ENCODE results near the gene MED29. TPM values are rescaled to one million over a fixed set of nuclear protein-coding genes. Genes with fewer than 3 reads are reported as not detected.

The MED29 gene
- total RNA-seq, 1 experiment from 2014 or later: 37.1 TPM

DNA sequence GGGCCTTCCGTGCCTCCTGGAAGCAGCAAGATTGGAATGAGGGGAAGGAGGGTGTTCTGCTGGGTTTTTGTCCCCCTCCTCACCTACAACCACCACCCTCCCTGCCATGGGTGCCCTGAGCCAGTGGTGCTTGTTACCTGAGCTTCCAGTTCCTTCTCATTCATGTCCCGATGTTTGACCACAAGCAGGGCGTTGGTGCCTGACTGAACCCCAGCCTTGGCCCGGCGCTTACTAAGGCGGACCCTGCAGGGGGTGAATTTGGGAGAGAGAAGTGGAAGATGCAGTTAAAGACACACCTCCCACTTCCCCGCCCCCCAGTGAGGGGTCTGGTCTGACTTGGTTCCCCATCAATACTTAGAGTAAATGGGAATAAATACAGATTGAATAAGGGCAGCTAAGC lies 4.6 kb upstream of the MED29 start:
- Histone ChIP-seq H3K27me3 (replicated peaks; ENCODE audit: insufficient read depth, low read depth, low read length, poor library complexity) (no peaks in the 10 kb centered on the region), H3K4me3 (ENCODE audit: low read depth, low read length, poor library complexity, severe bottlenecking) (no peak overlapping the region), H3K4me1 (ENCODE audit: insufficient read depth, low read length, poor library complexity, severe bottlenecking) (peaks cover 8% of the 10 kb centered on the region), H3K27ac (ENCODE audit: low read depth, low read length, poor library complexity, severe bottlenecking) (no peak overlapping the region), H3K36me3 (ENCODE audit: insufficient read depth, low read length, poor library complexity, severe bottlenecking) (peaks cover 66% of the 10 kb centered on the region), H3K9me3 (ENCODE audit: low read depth, low read length, poor library complexity, severe bottlenecking) (no peaks in the 10 kb centered on the region)
- CTCF ChIA-PET: no interaction called here
- intact Hi-C loops (cut with micrococcal nuclease; ENCODE audit: unreplicated experiment): no loop called here
- BruUV-seq (replicated peaks): no TSS peak
- POLR2A ChIA-PET (ENCODE audit: low non-redundant PET): no interaction called here
- no peak for DNase-seq (ENCODE audit: low spot score)
- TF ChIP-seq EZH2 (IDR thresholded peaks at IDR 0.05; ENCODE audit: borderline replicate concordance, low read depth, low read length, poor library complexity, severe bottlenecking): no peak
- TF ChIP-seq, protein P1, sequence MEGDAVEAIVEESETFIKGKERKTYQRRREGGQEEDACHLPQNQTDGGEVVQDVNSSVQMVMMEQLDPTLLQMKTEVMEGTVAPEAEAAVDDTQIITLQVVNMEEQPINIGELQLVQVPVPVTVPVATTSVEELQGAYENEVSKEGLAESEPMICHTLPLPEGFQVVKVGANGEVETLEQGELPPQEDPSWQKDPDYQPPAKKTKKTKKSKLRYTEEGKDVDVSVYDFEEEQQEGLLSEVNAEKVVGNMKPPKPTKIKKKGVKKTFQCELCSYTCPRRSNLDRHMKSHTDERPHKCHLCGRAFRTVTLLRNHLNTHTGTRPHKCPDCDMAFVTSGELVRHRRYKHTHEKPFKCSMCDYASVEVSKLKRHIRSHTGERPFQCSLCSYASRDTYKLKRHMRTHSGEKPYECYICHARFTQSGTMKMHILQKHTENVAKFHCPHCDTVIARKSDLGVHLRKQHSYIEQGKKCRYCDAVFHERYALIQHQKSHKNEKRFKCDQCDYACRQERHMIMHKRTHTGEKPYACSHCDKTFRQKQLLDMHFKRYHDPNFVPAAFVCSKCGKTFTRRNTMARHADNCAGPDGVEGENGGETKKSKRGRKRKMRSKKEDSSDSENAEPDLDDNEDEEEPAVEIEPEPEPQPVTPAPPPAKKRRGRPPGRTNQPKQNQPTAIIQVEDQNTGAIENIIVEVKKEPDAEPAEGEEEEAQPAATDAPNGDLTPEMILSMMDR (conservative IDR thresholded peaks at IDR 0.05; ENCODE audit: low read depth, low read length): no peak

DNA sequence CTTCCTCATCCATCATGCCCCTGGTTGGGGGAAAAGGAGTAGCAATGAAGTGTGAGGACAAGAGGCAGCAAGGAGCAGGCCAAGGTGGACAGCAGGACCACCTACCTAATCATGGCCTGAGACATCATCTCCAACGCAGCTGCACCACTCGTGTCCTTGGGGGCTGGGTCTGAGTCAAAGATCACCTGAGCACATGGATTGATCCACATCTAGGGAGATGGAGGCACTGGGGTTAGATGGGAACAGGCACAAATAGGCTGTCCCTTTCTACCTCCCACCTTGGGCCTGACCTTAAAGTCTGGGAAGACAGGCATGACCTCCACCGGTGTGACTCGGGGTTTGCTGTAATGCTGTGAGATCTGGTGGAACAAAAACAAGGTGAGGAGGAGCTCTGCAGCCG lies 2.5 kb upstream of the MED29 start:
- POLR2A ChIA-PET (ENCODE audit: low non-redundant PET): no interaction called here
- H3K36me3 ChIP-seq (ENCODE audit: insufficient read depth, low read length, poor library complexity, severe bottlenecking): peaks cover 59% of the 10 kb centered on the region
- TSS peak; percentile 56 for BruUV-seq (replicated peaks)

DNA sequence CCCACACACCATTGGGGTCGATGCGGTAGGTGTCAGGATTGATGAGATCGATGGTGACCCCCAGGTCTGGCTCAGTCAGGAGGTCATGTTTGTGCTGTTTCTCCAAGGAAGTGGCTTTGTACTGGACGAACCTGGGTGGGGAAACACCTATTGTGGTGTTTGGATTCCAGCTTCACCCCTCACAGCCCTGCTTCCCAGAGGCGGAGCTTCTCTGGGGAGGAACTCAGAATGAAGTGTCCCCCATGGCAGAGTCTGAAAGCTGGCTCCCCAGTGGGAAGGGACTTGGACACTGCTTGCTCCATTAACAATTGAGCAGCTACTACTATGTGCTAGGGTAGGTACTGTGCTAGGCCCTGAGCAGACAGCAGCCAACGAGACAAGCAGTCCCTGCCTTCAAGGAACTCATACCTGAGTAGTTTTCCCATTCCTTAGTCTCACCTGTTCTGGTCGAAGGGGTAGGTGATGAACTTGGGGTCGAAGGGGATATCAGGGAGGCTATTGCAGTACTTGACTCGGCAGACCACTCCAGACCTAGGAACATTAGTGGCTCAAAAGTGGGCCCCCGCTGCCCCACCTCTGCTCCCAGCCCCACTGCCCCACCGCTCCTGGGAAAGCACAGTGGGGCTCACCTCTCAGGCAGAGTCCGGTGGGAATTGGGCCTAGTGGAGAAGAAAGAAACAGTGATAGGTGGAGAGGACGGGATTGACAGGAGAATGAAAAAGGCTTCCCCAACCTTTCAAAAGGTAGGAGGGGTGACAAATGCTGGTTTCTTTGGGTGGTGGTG lies 1.4 kb upstream of the MED29 start:
- POLR2A ChIA-PET (ENCODE audit: low non-redundant PET): no interaction called here
- H3K4me3 ChIP-seq (ENCODE audit: low read depth, low read length, poor library complexity, severe bottlenecking): peak overlapping the region; percentile 77
- intact Hi-C loops (cut with micrococcal nuclease; ENCODE audit: unreplicated experiment): no loop called here
- H3K4me1 ChIP-seq (ENCODE audit: insufficient read depth, low read length, poor library complexity, severe bottlenecking): peaks cover 17% of the 10 kb centered on the region
- H3K9me3 ChIP-seq (ENCODE audit: low read depth, low read length, poor library complexity, severe bottlenecking): no peaks in the 10 kb centered on the region
- H3K27ac ChIP-seq (ENCODE audit: low read depth, low read length, poor library complexity, severe bottlenecking): peak overlapping the region; percentile 96
- TF ChIP-seq, protein P1 (conservative IDR thresholded peaks at IDR 0.05; ENCODE audit: low read depth, low read length): no peak
- no peak for TF ChIP-seq EZH2 (IDR thresholded peaks at IDR 0.05; ENCODE audit: borderline replicate concordance, low read depth, low read length, poor library complexity, severe bottlenecking)
- H3K27me3 ChIP-seq (replicated peaks; ENCODE audit: insufficient read depth, low read depth, low read length, poor library complexity): no peaks in the 10 kb centered on the region
- no peak for DNase-seq (ENCODE audit: low spot score)
- H3K36me3 ChIP-seq (ENCODE audit: insufficient read depth, low read length, poor library complexity, severe bottlenecking): peaks cover 47% of the 10 kb centered on the region
- CTCF ChIA-PET: no interaction called here
- no TSS peak for BruUV-seq (replicated peaks)

More for the DNA sequence above, 2.5 kb upstream of the MED29 start:
- CTCF ChIA-PET: no interaction called here
- Histone ChIP-seq H3K9me3 (ENCODE audit: low read depth, low read length, poor library complexity, severe bottlenecking) (no peaks in the 10 kb centered on the region), H3K27ac (ENCODE audit: low read depth, low read length, poor library complexity, severe bottlenecking) (no peak overlapping the region), H3K27me3 (replicated peaks; ENCODE audit: insufficient read depth, low read depth, low read length, poor library complexity) (no peaks in the 10 kb centered on the region), H3K4me3 (ENCODE audit: low read depth, low read length, poor library complexity, severe bottlenecking) (no peak overlapping the region), H3K4me1 (ENCODE audit: insufficient read depth, low read length, poor library complexity, severe bottlenecking) (peaks cover 17% of the 10 kb centered on the region)
- TF ChIP-seq, protein P1 (conservative IDR thresholded peaks at IDR 0.05; ENCODE audit: low read depth, low read length): no peak
- no peak for TF ChIP-seq EZH2 (IDR thresholded peaks at IDR 0.05; ENCODE audit: borderline replicate concordance, low read depth, low read length, poor library complexity, severe bottlenecking)
- intact Hi-C loops (cut with micrococcal nuclease; ENCODE audit: unreplicated experiment): no loop called here
- DNase-seq (ENCODE audit: low spot score): no peak

Measured in A673 (cell line).